Measurements from ENCODE around the gene TTC23L. TPM values are rescaled to one million over a fixed set of nuclear protein-coding genes. Genes with fewer than 3 reads are reported as not detected.

Gene TTC23L
- total and polyA plus RNA-seq, 2 donors from 2014 or later = 0.39 to 1.7 TPM

DNA sequence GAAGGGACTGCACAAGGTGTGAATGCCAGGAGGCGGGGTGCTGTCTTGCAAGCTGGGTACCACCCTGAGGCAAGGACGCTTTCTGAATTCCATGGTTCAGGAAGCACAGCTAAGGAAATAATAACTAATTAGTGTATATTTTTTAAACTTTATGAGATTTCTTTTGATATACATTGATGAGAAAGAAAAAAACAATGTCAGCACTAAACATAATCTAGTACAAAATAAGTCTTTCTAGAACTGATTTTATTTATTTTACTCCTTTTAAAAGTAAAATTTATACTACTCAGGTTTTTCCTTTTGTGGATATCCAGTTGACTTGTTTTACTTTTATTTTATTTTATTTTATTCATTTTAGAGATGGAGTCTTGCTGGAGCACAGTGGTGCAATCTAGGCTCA, 94.0 kb downstream of the TTC23L start:
- Histone ChIP-seq H3K4me1 (ENCODE audit: control insufficient read depth in 2 of 3, insufficient read depth in 2 of 3, low read depth in 1 of 3, low read length in 3 of 3) (peaks cover 0 to 4% (median 4%) of the 10 kb centered on the region in 3 donors), H3K4me3 (ENCODE audit: low read length in 3 of 3) (no peak overlapping the region), H3K9me3 (ENCODE audit: control insufficient read depth in 2 of 3, insufficient read depth in 1 of 3, low read length in 3 of 3) (no peaks in the 10 kb centered on the region), H3K36me3 (ENCODE audit: control insufficient read depth in 2 of 3, insufficient read depth in 3 of 3, low read length in 3 of 3) (peaks cover 2 to 12% (median 9%) of the 10 kb centered on the region in 3 donors), H3K27me3 (ENCODE audit: control insufficient read depth, insufficient read depth, low read length) (no peaks in the 10 kb centered on the region), H3K27ac (ENCODE audit: low read depth in 2 of 2, low read length in 2 of 2) (no peak overlapping the region), H3K9ac (ENCODE audit: low read length in 3 of 3) (no peak overlapping the region)
- DNase-seq = no peak
- TF ChIP-seq CTCF (IDR thresholded peaks at IDR 0.05; ENCODE audit: borderline replicate concordance, extremely low read depth, insufficient read depth) = no peak
- no peak for FAIRE-seq
- intact Hi-C loops (cut with DNase I) = no loop called here

- FAIRE-seq (no peak), DNase-seq (no peak)
- no peak overlapping the region for H3K4me3 ChIP-seq (ENCODE audit: low read length in 3 of 3)
- intact Hi-C loops (cut with DNase I) = no loop called here
- no peaks in the 10 kb centered on the region for H3K4me1 ChIP-seq (ENCODE audit: control insufficient read depth in 2 of 3, insufficient read depth in 2 of 3, low read depth in 1 of 3, low read length in 3 of 3)
- no peak overlapping the region for H3K9ac ChIP-seq (ENCODE audit: low read length in 3 of 3)
- TF ChIP-seq CTCF (IDR thresholded peaks at IDR 0.05; ENCODE audit: borderline replicate concordance, extremely low read depth, insufficient read depth) = no peak
- peaks cover 0 to 38% (median 23%) of the 10 kb centered on the region in 3 donors for H3K36me3 ChIP-seq (ENCODE audit: control insufficient read depth in 2 of 3, insufficient read depth in 3 of 3, low read length in 3 of 3)
- no peak overlapping the region for H3K27ac ChIP-seq (ENCODE audit: low read depth in 2 of 2, low read length in 2 of 2)
- no peaks in the 10 kb centered on the region for H3K27me3 ChIP-seq (ENCODE audit: control insufficient read depth, insufficient read depth, low read length)
- no peaks in the 10 kb centered on the region for H3K9me3 ChIP-seq (ENCODE audit: control insufficient read depth in 2 of 3, insufficient read depth in 1 of 3, low read length in 3 of 3)
These were observed 103.0 kb downstream of the TTC23L start for GRCh38 chr5:34941936-34942335.

DNA sequence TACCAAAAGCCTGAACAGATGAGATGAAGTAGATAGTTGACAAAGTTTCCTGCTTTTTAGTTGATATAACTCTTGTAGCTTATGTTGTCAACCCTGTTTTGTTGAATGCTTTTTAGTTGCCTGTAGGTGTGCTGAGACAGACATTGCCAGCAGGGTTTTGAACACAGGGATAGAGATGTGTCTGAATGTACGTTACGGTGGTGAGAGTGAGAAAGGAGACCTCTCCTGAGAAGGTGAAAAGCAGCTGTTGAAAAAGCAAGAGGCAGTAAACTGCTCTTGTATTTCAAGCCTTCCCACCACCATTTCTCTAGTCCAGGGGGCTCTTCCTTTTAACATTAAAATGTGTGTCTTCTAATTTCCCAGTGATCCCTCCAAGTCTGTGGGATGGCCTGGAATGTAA, 105.1 kb downstream of the TTC23L start:
- DNase-seq (no peak), FAIRE-seq (no peak)
- no peak for TF ChIP-seq CTCF (IDR thresholded peaks at IDR 0.05; ENCODE audit: borderline replicate concordance, extremely low read depth, insufficient read depth)
- Histone ChIP-seq H3K4me1 (ENCODE audit: control insufficient read depth in 2 of 3, insufficient read depth in 2 of 3, low read depth in 1 of 3, low read length in 3 of 3) (no peaks in the 10 kb centered on the region), H3K4me3 (ENCODE audit: low read length in 3 of 3) (no peak overlapping the region), H3K27me3 (ENCODE audit: control insufficient read depth, insufficient read depth, low read length) (no peaks in the 10 kb centered on the region), H3K36me3 (ENCODE audit: control insufficient read depth in 2 of 3, insufficient read depth in 3 of 3, low read length in 3 of 3) (peaks cover 0 to 24% (median 10%) of the 10 kb centered on the region in 3 donors), H3K9me3 (ENCODE audit: control insufficient read depth in 2 of 3, insufficient read depth in 1 of 3, low read length in 3 of 3) (no peaks in the 10 kb centered on the region), H3K9ac (ENCODE audit: low read length in 3 of 3) (no peak overlapping the region), H3K27ac (ENCODE audit: low read depth in 2 of 2, low read length in 2 of 2) (no peak overlapping the region)
- intact Hi-C loops (cut with DNase I) = no loop called here

DNA sequence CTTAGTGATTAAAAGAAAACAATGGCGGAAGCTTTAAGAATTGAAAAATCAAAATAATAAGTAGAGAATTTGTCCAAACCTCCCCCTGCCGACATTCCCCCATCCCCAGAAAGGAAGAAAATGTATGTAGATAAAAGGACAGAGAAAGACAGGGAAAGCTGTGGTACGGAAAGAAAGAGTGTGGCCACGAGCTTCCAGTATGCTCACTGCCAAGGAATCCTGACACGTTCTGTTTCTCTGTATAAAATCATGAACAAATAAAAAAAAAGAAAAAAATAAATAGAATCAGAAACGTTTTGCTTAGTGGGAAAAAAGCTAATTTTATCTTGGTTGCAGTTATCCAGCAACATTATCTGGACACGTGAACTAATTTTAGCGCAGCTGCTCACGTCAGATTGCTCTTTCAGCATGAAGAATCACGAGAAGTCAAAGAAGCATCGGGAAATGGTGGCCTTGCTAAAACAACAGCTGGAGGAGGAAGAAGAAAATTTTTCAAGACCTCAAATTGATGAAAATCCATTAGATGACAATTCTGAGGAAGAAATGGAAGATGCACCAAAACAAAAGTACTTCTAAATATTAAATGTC, 105.6 kb downstream of the TTC23L start:
- Histone ChIP-seq H3K9ac (ENCODE audit: low read length in 3 of 3) (no peak overlapping the region), H3K36me3 (ENCODE audit: control insufficient read depth in 2 of 3, insufficient read depth in 3 of 3, low read length in 3 of 3) (peaks cover 0 to 24% (median 10%) of the 10 kb centered on the region in 3 donors), H3K4me1 (ENCODE audit: control insufficient read depth in 2 of 3, insufficient read depth in 2 of 3, low read depth in 1 of 3, low read length in 3 of 3) (no peaks in the 10 kb centered on the region), H3K4me3 (ENCODE audit: low read length in 3 of 3) (no peak overlapping the region), H3K9me3 (ENCODE audit: control insufficient read depth in 2 of 3, insufficient read depth in 1 of 3, low read length in 3 of 3) (no peaks in the 10 kb centered on the region), H3K27ac (ENCODE audit: low read depth in 2 of 2, low read length in 2 of 2) (no peak overlapping the region), H3K27me3 (ENCODE audit: control insufficient read depth, insufficient read depth, low read length) (no peaks in the 10 kb centered on the region)
- intact Hi-C loops (cut with DNase I) = no loop called here
- TF ChIP-seq CTCF (IDR thresholded peaks at IDR 0.05; ENCODE audit: borderline replicate concordance, extremely low read depth, insufficient read depth) = no peak
- DNase-seq = no peak
- FAIRE-seq = no peak

Measured in kidney (tissue), 14 donors.